Measurements from ENCODE around the gene TTC28.

DNA sequence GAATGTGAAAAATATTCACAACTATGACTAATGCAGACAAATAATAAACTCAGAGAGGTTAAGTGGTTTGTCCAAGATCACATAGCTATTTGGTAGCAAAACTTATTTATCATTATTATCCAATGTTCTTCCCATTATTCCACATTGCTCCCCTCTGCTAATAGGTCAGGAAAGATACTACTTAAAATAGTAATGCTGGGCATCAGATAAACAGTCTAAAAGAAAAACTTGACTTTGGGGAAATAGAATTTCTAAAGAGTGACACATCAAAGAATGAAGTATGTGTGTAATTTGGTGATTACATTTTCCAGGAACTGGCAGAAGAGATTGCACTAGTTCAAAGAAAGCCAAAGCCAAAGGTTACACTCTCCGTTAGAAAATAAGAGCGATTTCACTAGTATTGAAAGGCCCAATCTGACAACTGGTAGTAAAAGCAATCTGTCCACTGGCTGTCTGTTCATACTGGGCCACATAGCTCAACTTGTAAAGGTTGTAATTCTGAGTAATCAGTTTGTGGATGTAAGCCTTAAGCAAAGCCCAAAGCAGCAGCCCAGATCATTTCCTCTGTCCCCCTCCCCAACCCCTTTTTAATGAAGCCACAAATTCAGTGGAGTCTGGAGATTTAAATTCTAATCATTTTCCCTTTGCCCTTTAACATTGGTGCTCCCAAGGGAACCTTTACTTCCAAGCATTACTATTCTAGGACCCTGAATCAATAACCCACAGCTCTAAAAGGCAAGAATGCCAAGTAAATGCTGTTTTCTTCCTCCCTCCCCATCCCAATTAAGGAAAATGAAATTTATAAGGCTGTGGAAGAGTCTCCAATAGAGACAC lies 283.5 kb downstream of the TTC28 start:
- TF ChIP-seq TEAD4 (IDR thresholded peaks at IDR 0.05) (no peak), TAF1 (IDR thresholded peaks at IDR 0.05; ENCODE audit: low read depth) (no peak), CREB1 (IDR thresholded peaks at IDR 0.05; ENCODE audit: low read depth) (no peak), EP300 (IDR thresholded peaks at IDR 0.05; ENCODE audit: borderline replicate concordance) (no peak), RAD21 (IDR thresholded peaks at IDR 0.05; ENCODE audit: low read depth) (no peak)
- TF ChIP-seq, protein P1, sequence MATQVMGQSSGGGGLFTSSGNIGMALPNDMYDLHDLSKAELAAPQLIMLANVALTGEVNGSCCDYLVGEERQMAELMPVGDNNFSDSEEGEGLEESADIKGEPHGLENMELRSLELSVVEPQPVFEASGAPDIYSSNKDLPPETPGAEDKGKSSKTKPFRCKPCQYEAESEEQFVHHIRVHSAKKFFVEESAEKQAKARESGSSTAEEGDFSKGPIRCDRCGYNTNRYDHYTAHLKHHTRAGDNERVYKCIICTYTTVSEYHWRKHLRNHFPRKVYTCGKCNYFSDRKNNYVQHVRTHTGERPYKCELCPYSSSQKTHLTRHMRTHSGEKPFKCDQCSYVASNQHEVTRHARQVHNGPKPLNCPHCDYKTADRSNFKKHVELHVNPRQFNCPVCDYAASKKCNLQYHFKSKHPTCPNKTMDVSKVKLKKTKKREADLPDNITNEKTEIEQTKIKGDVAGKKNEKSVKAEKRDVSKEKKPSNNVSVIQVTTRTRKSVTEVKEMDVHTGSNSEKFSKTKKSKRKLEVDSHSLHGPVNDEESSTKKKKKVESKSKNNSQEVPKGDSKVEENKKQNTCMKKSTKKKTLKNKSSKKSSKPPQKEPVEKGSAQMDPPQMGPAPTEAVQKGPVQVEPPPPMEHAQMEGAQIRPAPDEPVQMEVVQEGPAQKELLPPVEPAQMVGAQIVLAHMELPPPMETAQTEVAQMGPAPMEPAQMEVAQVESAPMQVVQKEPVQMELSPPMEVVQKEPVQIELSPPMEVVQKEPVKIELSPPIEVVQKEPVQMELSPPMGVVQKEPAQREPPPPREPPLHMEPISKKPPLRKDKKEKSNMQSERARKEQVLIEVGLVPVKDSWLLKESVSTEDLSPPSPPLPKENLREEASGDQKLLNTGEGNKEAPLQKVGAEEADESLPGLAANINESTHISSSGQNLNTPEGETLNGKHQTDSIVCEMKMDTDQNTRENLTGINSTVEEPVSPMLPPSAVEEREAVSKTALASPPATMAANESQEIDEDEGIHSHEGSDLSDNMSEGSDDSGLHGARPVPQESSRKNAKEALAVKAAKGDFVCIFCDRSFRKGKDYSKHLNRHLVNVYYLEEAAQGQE (IDR thresholded peaks at IDR 0.05; ENCODE audit: low read depth) = no peak
- TF ChIP-seq, protein P2, sequence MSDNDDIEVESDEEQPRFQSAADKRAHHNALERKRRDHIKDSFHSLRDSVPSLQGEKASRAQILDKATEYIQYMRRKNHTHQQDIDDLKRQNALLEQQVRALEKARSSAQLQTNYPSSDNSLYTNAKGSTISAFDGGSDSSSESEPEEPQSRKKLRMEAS (IDR thresholded peaks at IDR 0.05) = no peak
